Activated CD8-positive, alpha-beta memory T cell treated with anti-CD3 and anti-CD28 coated beads, Interleukin-2, amount 50 U/mL, for 24 hours (primary cell): ENCODE measurements around the gene ZNF277.
"Not testable (repeated sequence)": the region's sequence is repeated elsewhere in the genome, so short reads cannot be mapped to it uniquely, and the experiment has no call there.

Experiments used
- DNase-seq: peaks from one replicate; pipeline ENCODE4 v3.0.0-alpha.2; 2020; ENCODE audit errors: extremely low read depth

The ZNF277 gene

GRCh38 chr7:112211348-112211907 lies 4.9 kb downstream of the ZNF277 start:
- DNase-seq, result no peak

- no peak for DNase-seq
These were observed 6.1 kb downstream of the ZNF277 start for GRCh38 chr7:112212571-112212970.

DNA sequence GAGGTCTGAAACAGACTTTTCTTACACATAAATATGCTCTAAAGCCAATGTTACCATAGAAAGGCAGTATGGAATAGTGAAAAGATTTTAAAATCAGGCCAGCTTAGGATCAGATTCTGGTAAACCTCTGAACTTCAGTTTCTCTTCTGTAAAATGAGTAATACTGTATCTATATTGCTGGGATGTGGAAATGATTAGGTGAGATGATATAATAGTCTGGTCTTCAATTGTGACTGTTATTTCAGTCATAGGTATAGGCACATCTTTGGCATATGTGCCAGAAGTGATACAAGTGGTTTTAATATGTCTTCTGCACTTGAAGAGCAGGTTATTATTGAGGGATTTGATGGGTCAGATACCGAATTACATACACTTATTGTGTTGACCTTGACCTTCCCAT lies 7.2 kb downstream of the ZNF277 start:
- DNase-seq, result no peak

DNA sequence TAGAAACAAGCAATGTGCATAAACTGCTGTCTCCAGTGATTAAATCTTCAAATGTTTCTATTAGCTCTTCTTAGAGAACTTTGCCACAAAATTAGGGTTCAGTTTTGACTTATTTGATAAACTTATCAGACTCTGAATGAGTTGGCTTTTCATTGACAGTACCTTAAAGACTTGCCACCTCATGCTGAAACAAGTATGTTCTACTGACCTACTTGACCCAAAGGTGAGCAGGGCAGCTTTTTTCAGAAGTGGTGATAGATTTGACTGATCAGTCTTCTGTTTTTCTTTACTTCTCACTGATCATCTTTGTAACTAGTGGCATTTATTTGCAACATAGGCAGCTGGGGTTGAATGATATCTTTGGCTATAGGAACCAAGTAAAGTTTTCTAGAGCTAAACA lies 7.8 kb downstream of the ZNF277 start:
- DNase-seq, result no peak

DNA sequence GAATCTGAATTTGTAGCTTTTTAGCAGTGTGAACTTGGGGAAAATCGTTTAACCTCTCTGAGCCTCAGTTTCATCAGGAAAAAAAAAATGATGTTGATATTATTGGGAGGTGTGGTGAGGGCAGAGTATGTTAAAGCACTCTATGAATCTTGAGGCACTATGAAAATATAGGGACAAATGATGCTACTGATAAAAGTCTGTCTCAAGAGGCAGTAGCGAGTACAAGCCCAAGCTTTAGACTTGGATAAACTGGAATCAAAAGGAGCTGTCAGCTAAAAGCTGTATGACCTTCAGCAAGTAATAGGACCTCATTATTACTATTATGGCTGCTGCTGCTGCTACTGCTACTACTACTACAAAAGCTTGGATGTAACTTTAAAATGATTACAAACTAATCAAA lies 8.4 kb downstream of the ZNF277 start:
- no peak for DNase-seq

- DNase-seq, result no peak
These were observed 9.3 kb downstream of the ZNF277 start for GRCh38 chr7:112215787-112216186.

- DNase-seq, result no peak
These were observed 14.5 kb downstream of the ZNF277 start for GRCh38 chr7:112220877-112221434.

DNA sequence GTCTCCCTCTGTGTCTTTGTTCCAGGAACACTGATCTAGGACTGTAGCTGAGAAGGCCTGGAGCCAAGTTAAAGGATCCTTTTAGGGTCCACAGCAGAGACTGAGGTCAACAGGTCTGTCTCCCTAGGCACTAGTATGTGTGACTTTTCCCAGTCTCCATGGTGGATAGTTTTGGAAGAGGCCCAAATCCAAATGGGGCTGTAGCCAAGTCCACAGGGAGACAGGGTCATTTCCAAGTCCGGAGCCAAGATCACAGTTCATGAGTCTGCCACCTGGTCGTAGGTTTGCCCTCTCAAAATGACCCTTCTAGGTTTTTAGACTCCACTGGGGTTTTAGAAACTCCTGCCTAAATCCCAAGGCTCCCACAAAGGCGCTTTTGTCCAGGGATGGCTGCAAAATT lies 16.8 kb downstream of the ZNF277 start:
- DNase-seq, result no peak

- no peak for DNase-seq
These were observed 17.7 kb downstream of the ZNF277 start for GRCh38 chr7:112224186-112224585.

DNA sequence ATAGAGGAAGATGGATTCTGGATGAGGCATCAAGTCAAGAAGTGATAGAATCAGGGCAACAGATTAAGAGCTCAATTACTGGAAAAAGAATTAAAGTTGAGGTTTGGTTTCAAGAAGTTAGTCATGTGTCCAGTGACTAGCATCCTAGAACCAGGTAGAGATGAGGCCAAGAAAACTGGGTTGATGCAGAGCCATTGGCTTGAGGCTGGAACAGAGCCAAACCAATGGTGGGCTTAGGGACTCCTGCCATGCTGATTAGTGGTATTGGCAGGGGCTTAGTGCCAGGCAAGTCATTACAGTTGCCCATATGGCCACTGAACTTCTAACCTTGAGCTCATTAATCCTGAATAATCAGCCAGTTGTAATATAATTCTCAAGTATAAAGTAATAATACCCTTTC lies 18.5 kb downstream of the ZNF277 start:
- DNase-seq, result no peak

DNA sequence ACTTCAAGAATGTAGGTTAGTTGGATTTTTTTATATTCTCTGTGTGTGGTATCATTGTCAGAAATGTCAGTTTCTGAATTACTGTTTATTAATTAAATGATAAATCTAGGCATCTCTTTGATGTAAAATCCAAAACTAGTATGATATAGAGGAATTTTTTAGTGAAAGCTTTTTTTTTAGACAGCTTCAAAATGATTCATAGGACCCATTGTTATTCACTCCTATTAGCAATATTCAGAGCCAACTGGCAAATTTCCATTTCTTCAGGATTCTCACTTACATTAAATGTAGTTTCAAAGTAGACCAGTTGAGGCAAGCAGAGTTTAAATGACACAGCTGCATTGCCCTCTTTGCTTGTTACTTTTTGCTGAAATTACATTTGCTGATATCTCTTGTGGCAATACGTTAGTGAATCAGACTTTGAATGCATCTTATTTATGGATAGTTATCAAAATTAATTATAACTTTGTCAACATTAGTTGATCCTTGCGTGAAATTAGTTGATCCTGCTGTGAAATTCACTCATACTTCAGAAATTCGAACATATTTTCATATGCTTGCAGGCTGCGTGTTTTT lies 20.3 kb downstream of the ZNF277 start:
- DNase-seq, result no peak

- DNase-seq, result no peak
These were observed 22.1 kb downstream of the ZNF277 start for GRCh38 chr7:112228632-112229031.

GRCh38 chr7:112232212-112232978 lies 25.9 kb downstream of the ZNF277 start:
- DNase-seq, result no peak

DNA sequence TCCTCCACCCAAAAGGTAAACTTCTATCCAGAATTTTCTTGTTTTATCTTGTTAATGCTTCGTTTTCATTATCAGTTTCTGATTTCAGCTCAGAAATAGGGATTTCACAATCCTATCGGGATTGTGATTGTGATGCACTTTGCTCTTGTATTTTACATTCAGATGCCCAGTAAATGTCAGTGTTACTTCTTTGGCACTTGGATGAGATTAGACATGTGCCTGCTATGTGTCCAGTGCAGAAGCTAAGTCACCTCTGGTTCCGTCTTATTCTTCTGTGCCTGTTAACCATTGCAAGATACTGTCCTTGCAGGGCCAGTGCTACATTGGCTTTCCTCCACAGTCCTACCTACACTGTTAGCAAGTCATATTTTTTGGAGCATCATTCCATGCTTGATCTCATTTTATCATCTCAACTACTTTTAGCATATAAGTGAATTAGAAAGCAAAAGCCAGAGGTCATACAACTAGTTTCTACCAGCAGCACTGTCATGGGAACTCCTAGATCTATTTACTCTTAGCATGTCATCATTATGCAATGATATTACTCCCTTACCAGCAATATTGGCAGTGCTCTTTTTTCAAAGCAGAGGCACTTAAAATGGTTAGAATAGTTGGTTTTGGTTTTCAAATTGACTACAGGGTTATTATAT lies 26.7 kb downstream of the ZNF277 start:
- no peak for DNase-seq

DNA sequence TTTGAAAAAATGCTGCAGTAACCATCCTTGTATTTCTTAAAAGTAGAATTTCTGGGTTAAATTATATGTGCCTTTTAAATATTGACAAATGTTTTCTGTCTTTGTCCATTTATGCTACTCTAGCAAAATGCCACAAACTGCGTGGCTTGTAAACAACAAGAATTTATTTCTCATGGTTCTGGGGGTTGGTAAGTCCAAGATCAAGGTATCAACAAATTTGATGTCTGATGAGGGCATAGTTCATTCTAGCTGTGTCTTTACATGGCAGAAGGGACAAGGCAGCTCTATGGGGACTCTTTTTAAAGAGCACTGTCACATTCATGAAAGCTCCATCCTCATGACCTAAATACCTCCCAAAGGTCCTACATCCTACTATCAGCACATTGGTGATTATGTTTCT lies 27.7 kb downstream of the ZNF277 start:
- DNase-seq, result no peak

DNA sequence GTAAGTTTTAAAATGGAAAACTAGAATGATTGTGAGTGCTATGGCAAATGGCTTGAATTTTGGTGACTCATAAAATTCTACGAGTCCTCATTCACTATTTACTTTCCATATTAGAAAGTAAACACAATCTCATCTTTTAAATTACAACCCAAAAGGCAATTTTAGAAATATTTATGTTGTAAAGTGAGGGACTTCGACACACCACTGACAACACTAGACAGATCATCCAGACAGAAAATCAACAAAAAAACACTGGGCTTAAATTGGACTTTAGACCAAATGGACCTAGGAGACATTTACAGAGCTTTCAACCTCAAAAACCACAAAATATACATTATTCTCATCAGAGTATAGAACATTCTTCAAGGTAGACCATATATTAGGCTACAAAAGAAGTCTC lies 30.1 kb downstream of the ZNF277 start:
- DNase-seq, result no peak

DNA sequence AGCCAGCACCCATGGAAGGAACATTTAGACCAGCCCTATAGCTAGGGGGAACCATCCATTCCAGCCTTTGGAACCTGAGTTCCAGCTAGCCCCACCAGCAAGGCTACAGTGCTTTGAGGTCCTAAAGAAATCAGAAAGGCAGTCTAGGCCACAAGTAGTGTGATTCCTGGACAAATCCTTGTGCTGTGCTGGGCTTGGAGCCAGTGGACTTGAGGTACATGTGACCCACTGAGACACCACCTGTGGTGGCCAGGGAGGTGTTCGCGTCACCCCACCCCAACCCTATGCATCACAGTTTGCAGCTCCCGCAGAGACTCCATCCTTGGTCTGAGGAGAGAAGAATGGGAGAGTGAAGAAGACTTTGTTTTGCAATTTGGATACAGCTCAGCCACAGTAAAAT lies 31.8 kb downstream of the ZNF277 start:
- DNase-seq, result no peak

- no peak for DNase-seq
These were observed 32.5 kb downstream of the ZNF277 start for GRCh38 chr7:112238852-112239610.

DNA sequence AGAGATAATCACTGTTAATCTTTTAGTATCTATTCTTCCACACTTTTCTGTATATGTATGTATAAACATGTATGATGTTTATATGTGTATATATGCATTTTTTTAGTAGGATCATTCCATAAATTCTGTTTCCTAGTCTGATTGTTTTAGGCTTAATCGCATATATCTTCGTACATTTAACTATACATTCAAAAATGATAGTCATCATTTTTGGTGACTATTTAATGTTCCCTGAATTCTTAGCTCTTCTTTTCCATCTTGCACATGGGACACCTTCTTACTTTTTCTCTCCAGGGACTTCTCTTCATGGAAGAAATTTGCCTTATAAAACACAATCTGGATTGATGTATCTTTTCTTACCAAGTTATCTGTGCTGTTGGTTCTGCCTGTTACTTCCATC lies 42.1 kb downstream of the ZNF277 start:
- no peak for DNase-seq

- not testable (repeated sequence) for DNase-seq
These were observed 43.5 kb downstream of the ZNF277 start for GRCh38 chr7:112249967-112250366.

DNA sequence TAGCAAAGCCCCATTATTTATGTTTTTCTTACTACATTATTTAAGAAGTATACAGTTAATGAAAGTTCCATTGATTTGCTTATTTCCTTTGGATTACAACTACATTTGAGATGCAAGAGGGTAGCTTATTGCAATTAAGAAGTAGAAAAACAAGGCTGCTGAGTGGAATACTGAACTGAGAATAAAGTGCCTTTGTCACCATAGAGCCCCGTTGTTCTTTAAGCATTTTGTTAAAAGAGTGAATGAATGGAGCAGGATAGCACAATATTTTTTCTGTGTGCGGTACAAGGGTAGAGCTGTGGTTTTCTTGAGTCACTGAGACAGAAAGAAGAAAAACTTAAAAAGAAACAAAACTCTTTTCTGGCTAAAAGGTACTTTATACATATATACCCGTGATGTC lies 45.6 kb downstream of the ZNF277 start:
- DNase-seq, result no peak

DNA sequence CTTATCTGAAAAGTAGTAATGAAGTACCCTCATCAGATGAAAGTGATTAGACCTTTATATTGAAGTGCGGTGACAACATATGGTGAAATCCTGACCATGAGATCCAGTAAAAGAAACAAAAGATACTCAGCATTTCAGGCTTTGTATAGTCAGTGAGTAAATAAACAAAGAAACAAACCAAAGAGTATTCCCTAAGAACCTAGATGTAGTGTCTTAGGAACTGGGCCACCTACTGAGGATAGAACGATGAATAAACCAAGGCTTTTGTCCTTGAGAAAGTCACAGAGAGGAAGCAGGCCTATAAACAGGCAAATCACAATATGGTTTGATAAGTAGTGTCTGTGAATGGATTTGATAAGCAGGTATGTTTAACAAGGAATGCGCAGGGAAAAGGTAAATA lies 46.2 kb downstream of the ZNF277 start:
- no peak for DNase-seq
